Peyer's patch (tissue), 4 donors: ENCODE data around the gene ITGAE.

Experiments
- POLR2A ChIP-seq, 2 donors: fragments of 450-650 bp; IDR thresholded peaks; one replicate each; pipeline ENCODE4 v1.5.1; 2017; ENCODE audit warnings: antibody characterized with exemption in 2 of 2, mild to moderate bottlenecking in 2 of 2, moderate library complexity in 2 of 2
- TF ChIP-seq, protein P1 (sequence below), 6 experiments: fragments of 450-650 bp in 4 of 6; fragments of 200-600 bp in 2 of 6; sonication (generic) in 1 of 6; IDR thresholded peaks; one replicate each; pipeline ENCODE4 v1.5.1; 2017 to 2019; ENCODE audit warnings: antibody characterized with exemption in 6 of 6, mild to moderate bottlenecking in 3 of 6, moderate library complexity in 1 of 6

DNA sequence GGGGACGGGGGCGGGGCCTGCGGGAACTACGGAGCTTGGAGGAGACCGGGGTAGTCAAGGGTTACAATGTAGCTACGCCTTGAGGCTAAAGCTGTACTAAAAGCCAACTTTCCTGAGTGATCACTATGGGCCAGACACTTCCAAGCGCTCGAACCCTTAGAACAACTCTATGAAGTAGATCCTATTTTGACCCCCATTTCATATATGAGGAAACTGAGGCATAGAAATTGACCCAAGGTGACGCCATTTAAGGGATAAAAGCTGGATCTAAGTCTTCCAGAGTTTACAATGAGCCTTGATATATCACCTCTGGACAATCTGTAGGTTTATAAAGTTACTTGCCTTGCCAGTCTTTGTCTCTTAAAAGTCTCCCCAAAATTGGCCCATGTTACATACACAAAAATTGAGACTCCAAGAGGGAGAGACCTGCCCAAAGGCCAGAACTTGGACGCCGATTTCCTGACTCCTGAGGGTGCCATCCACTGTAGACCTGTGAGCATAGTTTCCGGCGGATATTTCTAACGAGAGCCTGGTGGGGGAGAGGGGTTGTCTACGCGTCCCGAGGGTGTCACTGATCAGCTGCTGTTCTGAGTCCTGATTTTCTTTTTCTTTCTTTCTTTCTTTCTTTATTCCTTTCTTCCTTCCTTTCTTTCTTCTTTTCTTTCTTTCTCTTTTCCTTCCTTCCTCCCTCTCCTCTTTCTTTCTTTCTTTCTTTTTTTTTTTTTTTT, 45.6 kb upstream of the ITGAE start:
- TF ChIP-seq, protein P1, sequence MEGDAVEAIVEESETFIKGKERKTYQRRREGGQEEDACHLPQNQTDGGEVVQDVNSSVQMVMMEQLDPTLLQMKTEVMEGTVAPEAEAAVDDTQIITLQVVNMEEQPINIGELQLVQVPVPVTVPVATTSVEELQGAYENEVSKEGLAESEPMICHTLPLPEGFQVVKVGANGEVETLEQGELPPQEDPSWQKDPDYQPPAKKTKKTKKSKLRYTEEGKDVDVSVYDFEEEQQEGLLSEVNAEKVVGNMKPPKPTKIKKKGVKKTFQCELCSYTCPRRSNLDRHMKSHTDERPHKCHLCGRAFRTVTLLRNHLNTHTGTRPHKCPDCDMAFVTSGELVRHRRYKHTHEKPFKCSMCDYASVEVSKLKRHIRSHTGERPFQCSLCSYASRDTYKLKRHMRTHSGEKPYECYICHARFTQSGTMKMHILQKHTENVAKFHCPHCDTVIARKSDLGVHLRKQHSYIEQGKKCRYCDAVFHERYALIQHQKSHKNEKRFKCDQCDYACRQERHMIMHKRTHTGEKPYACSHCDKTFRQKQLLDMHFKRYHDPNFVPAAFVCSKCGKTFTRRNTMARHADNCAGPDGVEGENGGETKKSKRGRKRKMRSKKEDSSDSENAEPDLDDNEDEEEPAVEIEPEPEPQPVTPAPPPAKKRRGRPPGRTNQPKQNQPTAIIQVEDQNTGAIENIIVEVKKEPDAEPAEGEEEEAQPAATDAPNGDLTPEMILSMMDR (IDR thresholded peaks at IDR 0.05), result no peak
- no peak for TF ChIP-seq POLR2A (IDR thresholded peaks at IDR 0.05)
